HG03135 (cell line): ENCODE measurements around the gene SNTB2.
A peak's percentile ranks its signal among the peaks of the same experiment; 100 is the strongest.

Source experiments
- ATAC-seq: cut with Tn5 transposase; IDR thresholded peaks from one replicate; pipeline ENCODE4 v1.9.1; 2021; ENCODE audit warnings: mild to moderate bottlenecking, moderate library complexity; ENCODE audit not compliant: unreplicated experiment

SNTB2 gene

DNA sequence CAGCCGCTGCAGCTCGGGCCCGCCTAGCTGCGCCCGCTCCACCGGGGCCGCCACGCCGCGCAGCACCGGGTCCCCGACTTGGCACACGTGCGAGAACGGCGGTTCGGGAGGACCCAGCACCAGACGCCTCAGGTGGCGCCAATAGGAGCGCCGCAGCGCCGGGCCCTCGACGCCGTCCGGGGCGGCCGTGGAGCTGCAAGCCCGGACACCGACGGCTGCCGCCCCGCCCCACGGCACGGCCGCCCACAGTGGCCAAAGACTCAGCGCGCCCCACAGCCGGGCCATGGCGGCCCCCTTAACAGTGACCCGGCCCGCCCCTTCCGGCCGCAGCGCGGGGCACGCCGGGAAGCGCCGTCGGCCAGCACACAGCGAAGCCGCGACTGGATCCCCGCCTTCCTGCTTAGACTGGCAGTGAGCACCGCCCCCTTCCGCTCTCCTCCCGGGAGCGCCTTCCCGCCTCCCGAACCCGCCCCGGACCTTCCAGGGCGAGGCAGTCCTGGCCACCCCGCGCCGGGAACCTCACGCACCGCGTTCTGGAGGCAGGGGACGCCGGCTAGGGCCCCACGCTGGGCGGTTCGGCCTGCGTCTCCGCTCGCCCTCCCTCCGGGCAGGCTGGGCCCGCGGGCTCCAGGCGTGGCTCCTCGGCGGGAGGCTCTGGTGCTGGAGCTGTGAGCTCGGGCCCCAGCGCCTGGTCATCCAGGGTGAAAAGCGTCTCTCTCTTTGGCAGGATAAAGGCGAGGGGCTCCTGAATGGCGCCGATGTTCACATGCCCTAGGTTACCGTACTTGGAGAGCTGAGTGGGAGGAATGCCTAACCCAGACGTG, 143.5 kb downstream of the SNTB2 start, which contains the start of gene PDF:
Gene PDF, minus strand, starts transcription at position 303 of the 824 bp plus-strand sequence. Its CDS starts 18 bp downstream, at position 285.
- peak; percentile 89 for ATAC-seq

DNA sequence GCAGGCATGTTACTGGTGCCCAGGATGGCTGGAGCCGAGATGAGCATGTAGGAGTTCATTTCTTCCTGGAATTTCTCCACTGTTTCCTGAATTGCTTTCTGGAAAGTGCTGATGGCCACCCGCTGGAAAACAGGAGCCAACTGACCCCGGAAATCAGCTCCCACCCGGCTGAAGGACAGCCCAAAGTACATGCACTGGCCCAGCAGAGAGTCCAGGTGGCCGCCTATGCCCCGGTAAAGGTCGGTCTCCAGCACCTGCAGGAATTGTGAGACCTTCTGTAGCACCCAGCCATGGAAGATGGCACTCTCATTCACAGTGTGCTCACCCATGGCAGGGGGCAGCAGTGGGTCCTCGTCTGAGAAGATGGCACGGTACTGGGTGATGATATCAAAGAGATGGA, 147.7 kb downstream of the SNTB2 start:
- no peak for ATAC-seq

DNA sequence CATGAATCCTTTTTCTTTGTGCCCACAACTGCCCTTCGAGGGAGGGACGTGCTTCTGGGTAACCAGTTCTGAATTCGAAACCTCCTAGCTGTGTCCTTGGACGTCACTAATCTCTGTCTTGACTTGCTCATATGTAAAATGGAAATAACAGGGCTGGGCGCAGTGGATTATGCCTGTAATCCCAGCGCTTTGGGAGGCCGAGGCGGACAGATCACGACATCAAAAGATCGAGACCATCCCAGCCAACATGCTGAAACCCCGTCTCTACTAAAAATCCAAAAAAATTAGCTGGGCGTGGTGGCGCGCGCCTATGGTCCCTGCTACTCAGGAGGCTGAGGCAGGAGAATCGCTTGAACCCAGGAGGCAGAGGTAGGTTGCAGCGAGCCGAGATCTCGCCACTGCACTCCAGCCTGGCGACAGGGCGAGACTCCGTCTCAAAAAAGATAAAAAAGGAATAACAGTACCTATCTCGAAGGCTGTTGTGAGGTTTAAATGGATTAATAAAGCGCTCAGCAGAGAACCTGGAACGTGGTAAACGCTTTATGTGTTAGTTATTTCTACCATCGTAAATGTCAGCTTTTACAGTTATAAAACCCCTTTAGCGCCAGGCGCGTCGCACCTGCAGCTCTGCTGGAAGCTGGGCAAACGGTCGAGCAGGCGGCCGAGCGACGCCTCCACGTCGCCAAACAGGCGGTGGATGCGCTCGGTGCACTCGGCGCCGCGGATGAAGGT, 151.8 kb downstream of the SNTB2 start:
- ATAC-seq = no peak

DNA sequence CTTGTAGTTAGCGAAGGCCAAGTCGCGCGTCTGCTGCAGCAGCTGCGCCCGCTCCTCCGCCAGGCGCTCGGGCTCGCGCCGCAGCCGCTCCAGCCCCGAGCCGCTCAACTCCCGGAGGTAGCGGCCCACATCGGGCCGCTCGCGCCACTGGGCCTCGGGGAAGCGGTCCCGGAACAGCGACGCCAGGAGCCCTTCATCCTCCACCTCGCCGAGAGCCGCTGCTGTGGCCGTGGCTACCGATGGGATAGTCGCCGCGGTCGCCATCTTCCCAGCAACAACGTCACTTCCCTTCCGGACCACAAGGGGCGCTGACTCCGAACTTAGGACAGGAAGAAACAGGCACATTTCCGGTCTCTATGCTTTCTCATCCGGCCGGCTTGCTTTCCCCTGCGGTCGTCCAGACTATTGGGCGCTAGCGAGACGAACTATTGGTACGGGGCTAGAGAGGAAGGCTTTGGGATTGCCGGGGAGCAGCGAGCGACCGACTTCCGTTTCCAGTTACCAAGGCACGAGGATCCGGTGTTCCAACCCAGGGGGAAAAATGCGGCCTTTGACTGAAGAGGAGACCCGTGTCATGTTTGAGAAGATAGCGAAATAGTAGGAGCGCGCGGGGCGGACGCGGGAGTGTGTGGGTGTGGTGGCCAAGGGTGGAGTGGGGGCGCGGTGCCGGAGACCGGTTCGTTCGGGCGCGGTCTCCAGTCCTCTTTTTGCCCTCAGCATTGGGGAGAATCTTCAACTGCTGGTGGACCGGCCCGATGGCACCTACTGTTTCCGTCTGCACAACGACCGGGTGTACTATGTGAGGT, 152.5 kb downstream of the SNTB2 start, which contains the start of the genes COG8 and NIP7:
Gene COG8, minus strand, starts transcription at position 276 of the 806 bp plus-strand sequence. Its CDS starts 12 bp downstream, at position 264.
Gene NIP7, plus strand, starts transcription at position 484 of the 806 bp plus-strand sequence. Its CDS starts 58 bp downstream, at position 542.
- ATAC-seq = peak; percentile 90

DNA sequence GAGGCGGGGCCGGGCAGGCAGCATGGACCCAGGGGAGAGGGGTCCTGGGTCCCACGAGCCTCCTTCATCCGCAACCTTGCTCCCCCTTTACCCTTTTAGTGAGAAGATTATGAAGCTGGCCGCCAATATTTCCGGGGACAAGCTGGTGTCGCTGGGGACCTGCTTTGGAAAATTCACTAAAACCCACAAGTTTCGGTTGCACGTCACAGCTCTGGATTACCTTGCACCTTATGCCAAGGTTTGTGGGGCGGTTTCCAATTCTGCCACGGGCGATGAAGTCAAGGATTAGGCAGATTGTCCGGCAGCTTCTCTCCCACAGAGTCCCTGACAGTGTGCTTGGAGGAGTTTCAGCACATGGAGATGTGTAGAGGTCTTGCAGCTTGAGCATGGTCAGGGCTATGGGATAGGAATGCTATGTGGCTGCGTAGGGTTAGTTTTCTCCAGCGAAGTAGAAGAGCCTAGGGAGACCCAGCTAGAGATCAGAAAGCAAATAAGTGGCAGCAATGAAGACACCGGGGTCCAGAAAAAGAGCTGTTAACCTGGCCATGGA, 153.2 kb downstream of the SNTB2 start:
- no peak for ATAC-seq

DNA sequence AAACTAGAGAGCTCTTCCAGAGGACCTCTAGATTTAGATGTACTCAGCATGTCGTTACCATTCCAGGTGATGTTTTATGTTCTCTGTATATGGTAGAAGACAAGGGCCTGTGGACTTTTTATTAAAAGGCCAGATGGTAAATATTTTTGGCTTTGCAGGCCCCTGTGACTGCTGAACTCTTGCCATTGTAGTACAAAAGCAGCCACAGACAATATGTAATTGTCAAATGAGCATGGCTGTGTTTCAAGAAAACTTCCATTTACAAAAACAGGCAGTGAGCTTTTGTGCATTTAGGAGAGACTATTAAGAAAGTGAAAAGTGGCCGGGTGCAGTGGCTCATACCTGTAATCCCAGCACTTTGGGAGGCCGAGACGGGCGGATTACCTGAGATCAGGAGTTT, 157.2 kb downstream of the SNTB2 start:
- ATAC-seq = no peak

DNA sequence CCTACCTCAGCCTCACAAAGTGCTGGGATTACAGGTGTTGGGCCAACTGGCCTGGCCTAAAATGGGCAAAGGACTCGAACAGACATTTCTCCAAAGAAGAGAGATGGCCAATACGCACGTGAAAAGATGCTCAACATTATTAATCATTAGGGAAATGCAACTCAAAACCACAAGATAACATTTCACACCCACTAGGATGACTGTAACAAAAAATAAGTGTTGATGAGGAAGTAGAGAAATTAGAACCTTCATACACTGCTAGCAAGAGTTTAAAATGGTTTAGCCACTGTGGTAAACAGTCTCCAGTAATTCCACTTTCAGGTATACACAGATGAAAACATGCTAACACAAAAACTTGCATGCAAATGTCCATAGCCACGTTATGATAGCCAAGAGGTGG, 159.0 kb downstream of the SNTB2 start:
- ATAC-seq = no peak

DNA sequence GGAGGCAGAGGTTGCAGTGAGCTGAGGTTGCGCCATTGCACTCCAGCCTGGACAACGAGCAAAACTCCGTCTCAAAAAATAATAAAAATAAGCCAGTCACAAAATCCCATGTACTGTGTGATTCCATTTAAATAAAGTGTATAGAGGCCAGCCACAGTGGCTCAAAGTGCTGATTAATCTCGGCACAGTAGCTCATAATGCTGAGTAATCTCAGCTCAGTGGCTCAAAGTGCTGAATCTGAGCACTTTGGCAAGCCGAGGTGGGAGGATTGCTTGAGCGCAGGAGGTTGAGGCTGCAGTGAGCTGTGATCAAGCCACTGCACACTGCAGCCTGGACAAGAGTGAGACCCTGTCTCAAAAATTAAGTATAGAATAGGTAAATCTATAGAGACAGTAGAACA, 159.7 kb downstream of the SNTB2 start:
- ATAC-seq = no peak

DNA sequence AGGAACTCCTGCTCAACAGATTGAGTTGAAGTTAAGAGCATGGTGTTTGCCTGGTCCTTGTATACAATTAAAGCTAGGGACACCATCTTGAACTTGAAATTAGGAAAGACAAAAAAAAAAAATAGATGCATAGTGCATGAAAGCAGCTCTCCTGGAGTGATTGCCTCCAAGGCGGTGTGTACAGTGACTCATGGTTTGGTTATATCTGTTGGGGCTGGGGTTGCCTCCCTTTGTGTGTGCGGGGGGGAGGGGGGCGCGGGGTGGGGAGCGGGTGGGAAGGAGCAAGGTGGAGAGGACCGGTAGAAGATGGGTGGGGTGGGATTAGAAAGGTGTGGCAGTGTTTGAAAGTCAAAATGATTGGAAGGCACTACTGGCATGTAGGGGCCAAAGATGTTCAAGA, 161.3 kb downstream of the SNTB2 start:
- ATAC-seq = no peak

DNA sequence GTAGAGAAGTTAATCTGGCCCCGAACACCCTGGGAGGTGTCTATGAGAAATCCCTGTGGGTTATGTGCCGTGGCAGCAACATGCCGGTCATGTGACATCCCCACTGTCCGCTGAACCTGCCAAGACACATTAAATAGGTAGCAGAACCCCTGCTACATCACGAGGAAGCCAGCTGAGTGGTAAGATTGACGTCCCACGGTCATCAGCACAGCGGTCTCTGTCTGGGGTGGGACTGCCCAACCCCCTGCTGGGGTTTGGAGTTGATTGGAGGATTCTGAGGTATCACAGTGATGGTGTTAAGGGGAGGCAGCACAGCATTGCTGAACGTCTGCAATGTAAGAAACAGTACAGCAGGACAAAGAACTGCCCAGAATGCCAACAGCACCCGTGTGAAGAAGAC, 162.6 kb downstream of the SNTB2 start:
- ATAC-seq = no peak

DNA sequence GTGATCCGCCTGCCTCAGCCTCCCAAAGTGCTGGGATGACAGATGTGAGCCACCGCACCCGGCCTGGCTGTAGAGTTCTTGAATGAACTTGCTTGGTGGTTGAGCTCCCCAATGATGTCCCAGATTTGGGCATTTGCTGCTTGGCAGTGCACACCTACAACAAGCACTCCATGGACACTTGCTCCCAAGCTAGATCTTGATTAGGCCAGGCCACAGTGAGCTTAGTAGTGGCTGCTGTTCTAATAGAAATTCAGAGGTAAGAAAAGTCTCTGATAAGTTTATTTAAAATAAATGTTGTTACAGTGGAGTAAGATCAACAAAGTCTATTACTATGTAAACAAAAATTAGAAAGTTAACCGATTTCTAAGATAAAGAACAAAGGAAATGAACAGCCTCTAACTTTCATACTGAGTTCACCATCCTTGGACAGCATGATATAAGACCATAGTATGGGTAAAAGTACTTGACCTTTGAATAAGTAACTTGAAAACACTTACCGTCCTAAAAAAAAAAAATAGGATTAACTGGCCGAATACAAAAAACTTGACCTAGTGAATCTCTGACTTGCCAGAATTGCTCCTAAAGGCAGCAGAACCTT, 163.7 kb downstream of the SNTB2 start:
- no peak for ATAC-seq

DNA sequence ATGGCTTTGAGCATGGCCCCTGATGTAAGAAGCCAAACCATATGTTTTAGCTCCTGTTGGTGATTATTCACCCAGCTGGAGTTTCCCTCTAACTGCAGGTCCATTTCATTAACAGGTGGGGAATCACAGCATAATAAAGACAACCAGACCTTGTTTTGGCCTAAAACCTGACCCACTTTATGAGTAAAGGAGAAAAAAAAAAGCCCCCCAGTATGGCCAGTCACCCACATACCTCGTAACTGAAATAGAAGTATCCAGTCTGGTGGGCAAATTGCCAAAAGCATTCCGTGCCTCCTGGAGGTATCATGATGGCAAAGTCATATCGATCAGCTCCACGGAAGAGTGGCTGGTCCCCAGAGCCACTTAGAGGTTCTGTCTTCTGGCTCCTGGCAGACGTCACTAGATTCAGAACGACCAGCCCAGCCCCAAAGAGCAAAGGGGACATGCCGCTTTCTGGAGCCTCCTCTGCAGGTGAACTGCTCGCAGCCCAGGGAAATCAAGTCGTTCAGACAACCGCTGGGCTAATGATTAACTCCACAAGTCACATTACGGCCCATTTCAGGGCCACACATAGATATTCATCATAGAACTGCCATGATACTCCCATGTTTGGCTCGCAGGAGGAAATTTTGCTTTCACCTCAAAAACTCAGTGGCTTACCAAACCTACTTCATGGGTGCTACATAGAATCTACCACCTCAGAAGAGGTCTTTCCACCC, 164.5 kb downstream of the SNTB2 start, which contains the start of gene TMED6:
Gene TMED6, minus strand, starts transcription at position 478 of the 719 bp plus-strand sequence. Its CDS starts 33 bp downstream, at position 445.
- no peak for ATAC-seq
